ENCODE data around the gene CSMD2. TPM values are rescaled to one million over a fixed set of nuclear protein-coding genes. Genes with fewer than 3 reads are reported as not detected.

CSMD2 gene
- total RNA-seq, 1 experiment from 2014 or later = 0.22 TPM

DNA sequence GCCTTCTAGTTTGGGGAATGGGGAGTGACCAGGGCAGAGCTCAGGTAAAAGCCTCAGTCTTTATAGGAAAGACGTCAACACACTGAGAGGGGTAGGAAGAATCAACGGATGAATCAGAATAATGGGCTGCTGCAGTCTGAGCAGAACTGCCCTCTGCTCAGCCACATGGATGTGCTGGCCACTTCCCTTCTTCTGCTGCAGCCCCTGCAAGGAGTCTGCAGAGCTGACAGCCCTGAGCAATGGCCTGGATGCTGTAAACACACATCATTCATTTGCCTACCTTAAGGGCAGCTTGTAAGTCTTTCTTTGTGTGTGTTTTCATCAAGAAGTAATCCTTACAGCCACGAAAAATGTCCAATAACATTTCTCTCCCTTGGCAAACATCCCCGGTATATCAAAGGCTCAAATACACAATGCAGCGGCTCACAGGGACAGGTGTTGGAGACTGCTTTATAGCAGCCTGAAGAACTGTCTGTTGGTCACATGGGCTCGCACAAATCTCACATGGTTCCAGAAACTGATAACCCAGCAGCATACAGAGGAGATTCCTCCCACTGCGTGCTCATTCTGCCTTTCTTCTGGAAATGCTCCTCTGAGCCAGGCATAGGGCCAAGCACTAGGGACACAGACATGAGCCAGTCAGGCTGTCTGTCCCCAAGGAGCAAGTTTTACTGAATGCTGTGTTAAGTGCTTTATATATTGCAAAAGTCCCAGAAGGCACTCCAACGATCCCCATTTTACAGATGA, 191.1 kb downstream of the CSMD2 start:
- TF ChIP-seq POLR2AphosphoS5 (IDR thresholded peaks at IDR 0.05; ENCODE audit: low read depth, low read length) = no peak
- no peak for TF ChIP-seq ELF1 (IDR thresholded peaks at IDR 0.05; ENCODE audit: borderline replicate concordance, low read depth)
- TF ChIP-seq, protein P1, sequence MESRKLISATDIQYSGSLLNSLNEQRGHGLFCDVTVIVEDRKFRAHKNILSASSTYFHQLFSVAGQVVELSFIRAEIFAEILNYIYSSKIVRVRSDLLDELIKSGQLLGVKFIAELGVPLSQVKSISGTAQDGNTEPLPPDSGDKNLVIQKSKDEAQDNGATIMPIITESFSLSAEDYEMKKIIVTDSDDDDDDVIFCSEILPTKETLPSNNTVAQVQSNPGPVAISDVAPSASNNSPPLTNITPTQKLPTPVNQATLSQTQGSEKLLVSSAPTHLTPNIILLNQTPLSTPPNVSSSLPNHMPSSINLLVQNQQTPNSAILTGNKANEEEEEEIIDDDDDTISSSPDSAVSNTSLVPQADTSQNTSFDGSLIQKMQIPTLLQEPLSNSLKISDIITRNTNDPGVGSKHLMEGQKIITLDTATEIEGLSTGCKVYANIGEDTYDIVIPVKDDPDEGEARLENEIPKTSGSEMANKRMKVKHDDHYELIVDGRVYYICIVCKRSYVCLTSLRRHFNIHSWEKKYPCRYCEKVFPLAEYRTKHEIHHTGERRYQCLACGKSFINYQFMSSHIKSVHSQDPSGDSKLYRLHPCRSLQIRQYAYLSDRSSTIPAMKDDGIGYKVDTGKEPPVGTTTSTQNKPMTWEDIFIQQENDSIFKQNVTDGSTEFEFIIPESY (IDR thresholded peaks at IDR 0.05; ENCODE audit: extremely low read depth, insufficient replicate concordance, low read length) = no peak
- TF ChIP-seq YY1 (IDR thresholded peaks at IDR 0.05; ENCODE audit: extremely low read depth, insufficient replicate concordance, low read depth, low read length) = no peak
- H3K4me2 ChIP-seq (ENCODE audit: low read length) = no peak overlapping the region
- no peaks in the 10 kb centered on the region for H3K79me2 ChIP-seq (ENCODE audit: insufficient read depth, low read length)
- ChIA-PET RAD21 (ENCODE audit: low non-redundant PET in 1 of 2, low total read pairs in 2 of 2, uncharacterized antibody in 2 of 2, unreplicated experiment in 2 of 2) (no interaction called here), POLR2A (no interaction called here), CTCF (no interaction called here)
- no peaks in the 10 kb centered on the region for H4K20me1 ChIP-seq (ENCODE audit: insufficient read depth)
- DNase-seq (ENCODE audit: low read depth, low spot score) (no peak), ATAC-seq (no peak)
- H3K9me2 ChIP-seq (ENCODE audit: insufficient read depth) = no peaks in the 10 kb centered on the region
- no peaks in the 10 kb centered on the region for H3K4me1 ChIP-seq (ENCODE audit: control insufficient read depth in 1 of 2, insufficient read depth in 2 of 2, low read length in 2 of 2)
- no peak overlapping the region for H3K4me3 ChIP-seq (replicated peaks in 1 of 2; ENCODE audit: low read depth in 1 of 2, low read length in 2 of 2)
- no peaks in the 10 kb centered on the region for H3K9me3 ChIP-seq (ENCODE audit: control insufficient read depth in 1 of 2, insufficient read depth in 1 of 2, low read depth in 1 of 2, low read length in 2 of 2)
- intact Hi-C loops (cut with micrococcal nuclease) = no loop called here
- BruUV-seq (replicated peaks) = no TSS peak
- H3K27ac ChIP-seq (ENCODE audit: low read depth, low read length) = no peak overlapping the region
- H3K36me3 ChIP-seq (ENCODE audit: control insufficient read depth in 1 of 2, insufficient read depth in 2 of 2, low read length in 2 of 2) = no peaks in the 10 kb centered on the region
- no peak overlapping the region for H3K9ac ChIP-seq (ENCODE audit: low read length)
- H2AFZ ChIP-seq (ENCODE audit: low read depth, low read length, poor library complexity, severe bottlenecking) = no peak overlapping the region
- peaks cover 54% of the 10 kb centered on the region; the same call in 1 of the 2 replicates for H3K27me3 ChIP-seq (ENCODE audit: insufficient read depth, low read length)

DNA sequence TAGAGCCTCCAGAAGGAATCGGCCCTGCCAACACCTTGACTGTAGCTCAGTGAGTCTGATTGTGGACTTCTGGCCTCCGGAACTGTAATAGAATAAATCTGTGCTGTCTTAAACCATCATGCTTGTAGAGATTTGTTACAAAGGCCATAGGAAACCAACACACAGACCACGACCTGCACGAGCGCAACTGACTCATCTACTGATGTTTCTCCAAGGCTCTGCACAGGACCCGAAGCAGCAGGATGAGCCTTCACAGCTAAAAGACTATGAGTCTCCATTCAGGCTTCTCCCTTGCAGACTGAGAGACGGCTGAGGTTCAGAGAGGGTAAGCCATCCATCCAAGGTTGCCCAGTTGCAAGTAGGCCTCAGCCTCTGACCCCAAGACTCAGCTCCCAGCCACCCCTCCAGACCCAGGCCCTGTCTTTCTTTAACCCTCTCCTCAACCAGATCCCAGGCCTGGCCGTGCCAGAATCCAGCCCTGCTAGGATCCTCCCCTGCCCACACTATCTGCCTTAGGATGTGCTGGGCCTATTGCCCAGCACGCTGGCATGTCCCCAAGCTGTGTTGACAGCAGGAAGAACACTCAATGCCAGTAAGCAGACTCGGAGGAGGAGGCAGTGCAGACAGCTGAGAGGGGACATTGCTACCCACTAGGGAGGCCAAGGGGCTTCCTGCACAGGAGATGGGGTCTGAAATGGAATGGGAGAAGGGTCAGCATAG, 192.2 kb downstream of the CSMD2 start:
- CTCF ChIA-PET = no interaction called here
- no peaks in the 10 kb centered on the region for H4K20me1 ChIP-seq (ENCODE audit: insufficient read depth)
- intact Hi-C loops (cut with micrococcal nuclease) = no loop called here

More for the DNA sequence above, 192.2 kb downstream of the CSMD2 start:
- H3K27me3 ChIP-seq (ENCODE audit: insufficient read depth, low read length) = peaks cover 43% of the 10 kb centered on the region; the same call in 1 of the 2 replicates
- RAD21 ChIA-PET (ENCODE audit: low non-redundant PET in 1 of 2, low total read pairs in 2 of 2, uncharacterized antibody in 2 of 2, unreplicated experiment in 2 of 2) = no interaction called here
- TF ChIP-seq TCF7L2 (IDR thresholded peaks at IDR 0.05; ENCODE audit: borderline replicate concordance, extremely low read depth, insufficient read depth, insufficient read length) (no peak), JUND (IDR thresholded peaks at IDR 0.05) (no peak)
- H3K9ac ChIP-seq (ENCODE audit: low read length) = no peak overlapping the region
- H3K4me3 ChIP-seq (replicated peaks in 1 of 2; ENCODE audit: low read depth in 1 of 2, low read length in 2 of 2) = no peak overlapping the region
- H3K4me2 ChIP-seq (ENCODE audit: low read length) = no peak overlapping the region
- no peaks in the 10 kb centered on the region for H3K9me2 ChIP-seq (ENCODE audit: insufficient read depth)
- ATAC-seq (no peak), DNase-seq (ENCODE audit: low read depth, low spot score) (no peak)
- H3K27ac ChIP-seq (ENCODE audit: low read depth, low read length) = no peak overlapping the region
- no peaks in the 10 kb centered on the region for H3K4me1 ChIP-seq (ENCODE audit: control insufficient read depth in 1 of 2, insufficient read depth in 2 of 2, low read length in 2 of 2)
- no peak overlapping the region for H2AFZ ChIP-seq (ENCODE audit: low read depth, low read length, poor library complexity, severe bottlenecking)
- no TSS peak for BruUV-seq (replicated peaks)
- POLR2A ChIA-PET = no interaction called here
- no peaks in the 10 kb centered on the region for H3K36me3 ChIP-seq (ENCODE audit: control insufficient read depth in 1 of 2, insufficient read depth in 2 of 2, low read length in 2 of 2)
- H3K79me2 ChIP-seq (ENCODE audit: insufficient read depth, low read length) = no peaks in the 10 kb centered on the region
- no peaks in the 10 kb centered on the region for H3K9me3 ChIP-seq (ENCODE audit: control insufficient read depth in 1 of 2, insufficient read depth in 1 of 2, low read depth in 1 of 2, low read length in 2 of 2)
